HG03097 (cell line): Measurements from ENCODE around the gene ESR1.
"Not testable (repeated sequence)": the region's sequence is repeated elsewhere in the genome, so short reads cannot be mapped to it uniquely, and the experiment has no call there.

Source experiments
- ATAC-seq: cut with Tn5 transposase; IDR thresholded peaks from one replicate; pipeline ENCODE4 v1.9.1; 2021; ENCODE audit not compliant: unreplicated experiment, low FRiP score

ESR1 gene

GRCh38 chr6:152049502-152049901 is 242.0 kb downstream of the ESR1 start:
- no peak for ATAC-seq

GRCh38 chr6:152050451-152051195 is 243.1 kb downstream of the ESR1 start:
- no peak for ATAC-seq

GRCh38 chr6:152052061-152052460 is 244.6 kb downstream of the ESR1 start:
- no peak for ATAC-seq

GRCh38 chr6:152053332-152053731 is 245.8 kb downstream of the ESR1 start:
- no peak for ATAC-seq

GRCh38 chr6:152054441-152054840 is 247.0 kb downstream of the ESR1 start:
- no peak for ATAC-seq

GRCh38 chr6:152055517-152055916 is 248.0 kb downstream of the ESR1 start:
- no peak for ATAC-seq

- ATAC-seq, result no peak
These were observed 250.5 kb downstream of the ESR1 start for GRCh38 chr6:152057832-152058498.

- ATAC-seq, result no peak
These were observed 252.4 kb downstream of the ESR1 start for GRCh38 chr6:152059909-152060308.

- ATAC-seq, result no peak
These were observed 255.0 kb downstream of the ESR1 start for GRCh38 chr6:152062476-152062875.

- no peak for ATAC-seq
These were observed 255.9 kb downstream of the ESR1 start for GRCh38 chr6:152063170-152063921.

GRCh38 chr6:152068622-152069261 is 261.3 kb downstream of the ESR1 start:
- no peak for ATAC-seq

- no peak for ATAC-seq
These were observed 263.1 kb downstream of the ESR1 start for GRCh38 chr6:152070556-152070955.

GRCh38 chr6:152071318-152071717 is 263.8 kb downstream of the ESR1 start:
- no peak for ATAC-seq

- no peak for ATAC-seq
These were observed 264.4 kb downstream of the ESR1 start for GRCh38 chr6:152071843-152072242.

GRCh38 chr6:152076242-152076641 is 268.8 kb downstream of the ESR1 start:
- not testable (repeated sequence) for ATAC-seq

- ATAC-seq, result no peak
These were observed 270.5 kb downstream of the ESR1 start for GRCh38 chr6:152078001-152078400.

- ATAC-seq, result no peak
These were observed 271.3 kb downstream of the ESR1 start for GRCh38 chr6:152078804-152079203.

- ATAC-seq, result no peak
These were observed 278.0 kb downstream of the ESR1 start for GRCh38 chr6:152085451-152085921.

- no peak for ATAC-seq
These were observed 278.9 kb downstream of the ESR1 start for GRCh38 chr6:152086223-152086873.

- no peak for ATAC-seq
These were observed 279.6 kb downstream of the ESR1 start for GRCh38 chr6:152087096-152087495.
